K562 (cell line): ENCODE measurements around the gene NR1H3. TPM values are rescaled to one million over a fixed set of nuclear protein-coding genes. Genes with fewer than 3 reads are reported as not detected.

ENCODE experiments used
- ADNP ChIP-seq: fragments of 200-800 bp; sonication (Bioruptor generic); IDR thresholded peaks from 2 replicates; pipeline ENCODE4 v1.6.1; 2016; ENCODE audit warnings: missing genetic modification characterization, missing compliant biosample characterization
- ARNT ChIP-seq, 2 experiments: fragments of 450-650 bp; IDR thresholded peaks; 2 replicates each; pipeline ENCODE4 v1.6.1; 2016; ENCODE audit warnings: mild to moderate bottlenecking in 1 of 2
- BMI1 ChIP-seq: fragments of 150-350 bp; IDR thresholded peaks from 2 replicates; pipeline ENCODE4 v1.6.1; 2014; ENCODE audit warnings: low read length
- CBX1 ChIP-seq: sonication (generic); IDR thresholded peaks from 2 replicates; pipeline ENCODE4 v1.6.1; 2016; ENCODE audit warnings: antibody characterized with exemption, low read depth, mild to moderate bottlenecking
- E4F1 ChIP-seq: fragments of 250-450 bp; sonication (Bioruptor Pico); IDR thresholded peaks from 2 replicates; pipeline ENCODE4 v1.5.0; 2021; ENCODE audit warnings: mild to moderate bottlenecking, borderline replicate concordance
- FIP1L1 ChIP-seq: fragments of 200-400 bp; formaldehyde crosslinking; IDR thresholded peaks from 2 replicates; pipeline ENCODE4 v1.6.1; 2018; ENCODE audit warnings: mild to moderate bottlenecking, low read depth, low read length; ENCODE audit not compliant: poor library complexity, severe bottlenecking
- GABPA ChIP-seq: fragments of 200-800 bp; sonication (Bioruptor generic); conservative IDR thresholded peaks from 2 replicates; pipeline ENCODE4 v1.6.1; 2016; ENCODE audit warnings: low read depth, missing genetic modification characterization, missing compliant biosample characterization
- HDAC1 ChIP-seq, 2 experiments: fragments of 450-650 bp; IDR thresholded peaks; 2 replicates each; pipeline ENCODE4 v1.6.1; 2016 to 2017; ENCODE audit warnings: inconsistent platforms in 1 of 2, mild to moderate bottlenecking in 1 of 2, moderate library complexity in 1 of 2
- HMGN3 ChIP-seq: IDR thresholded peaks from 2 replicates; pipeline ENCODE4 v1.6.1; 2011; ENCODE audit warnings: borderline replicate concordance, low read depth, mild to moderate bottlenecking, mixed read lengths, low read length; ENCODE audit not compliant: insufficient read length; ENCODE audit errors: extremely low read depth
- KLF1 ChIP-seq: fragments of 450-650 bp; IDR thresholded peaks from 2 replicates; pipeline ENCODE4 v1.6.1; 2016; ENCODE audit warnings: missing genetic modification characterization, missing compliant biosample characterization
- MTA2 ChIP-seq: fragments of 450-650 bp; IDR thresholded peaks from 2 replicates; pipeline ENCODE4 v1.6.1; 2016; ENCODE audit warnings: low read depth
- NELFE ChIP-seq: IDR thresholded peaks from 2 replicates; pipeline ENCODE4 v1.6.1; 2011; ENCODE audit warnings: mild to moderate bottlenecking; ENCODE audit not compliant: insufficient read depth, insufficient read length
- NFE2 ChIP-seq: IDR thresholded peaks from 2 replicates; pipeline ENCODE4 v1.6.1; 2014; ENCODE audit warnings: antibody characterized with exemption, low read depth
- NR2C1 ChIP-seq, 2 experiments: fragments of 450-650 bp; IDR thresholded peaks; 2 replicates each; pipeline ENCODE4 v1.6.1; 2017; ENCODE audit warnings: mild to moderate bottlenecking in 2 of 2, antibody characterized with exemption in 1 of 2, inconsistent platforms in 1 of 2, missing compliant biosample characterization in 1 of 2, missing genetic modification characterization in 1 of 2
- NR4A1 ChIP-seq, 2 experiments: fragments of 250-450 bp in 1 of 2; fragments of 450-650 bp in 1 of 2; sonication (Bioruptor Pico) in 1 of 2; IDR thresholded peaks; 2 replicates each; pipeline versions ENCODE4 v1.4.0 to v1.6.1; 2016 to 2020; ENCODE audit warnings: mild to moderate bottlenecking in 2 of 2, missing compliant biosample characterization in 1 of 2, missing genetic modification characterization in 1 of 2, moderate library complexity in 1 of 2
- POLR3A ChIP-seq: IDR thresholded peaks from 2 replicates; pipeline ENCODE4 v1.6.1; 2011; ENCODE audit warnings: borderline replicate concordance, mild to moderate bottlenecking, moderate library complexity; ENCODE audit not compliant: insufficient read length, insufficient read depth; ENCODE audit errors: extremely low read depth
- SIN3A ChIP-seq, 2 experiments: fragments of 150-350 bp in 1 of 2; IDR thresholded peaks; 2 replicates each; pipeline ENCODE4 v1.6.1; 2011 to 2016; ENCODE audit warnings: borderline replicate concordance in 2 of 2, low read depth in 2 of 2, low read length in 2 of 2, mild to moderate bottlenecking in 2 of 2, moderate library complexity in 2 of 2; ENCODE audit not compliant: control insufficient read depth in 1 of 2
- SIX5 ChIP-seq, 2 experiments: IDR thresholded peaks; 2 replicates each; pipeline ENCODE4 v1.6.1; 2011; ENCODE audit warnings: low read length in 2 of 2, borderline replicate concordance in 1 of 2, low read depth in 1 of 2, mild to moderate bottlenecking in 1 of 2, moderate library complexity in 1 of 2; ENCODE audit not compliant: insufficient read depth in 1 of 2
- TCF3 ChIP-seq: sonication (generic); formaldehyde crosslinking; IDR thresholded peaks from 2 replicates; pipeline ENCODE4 v1.4.0; 2020; ENCODE audit warnings: mild to moderate bottlenecking, missing genetic modification reagents
- ZBTB1 ChIP-seq: sonication (generic); formaldehyde crosslinking; IDR thresholded peaks from 2 replicates; pipeline ENCODE4 v1.8.1; 2023; ENCODE audit warnings: missing genetic modification reagents, low read depth, mild to moderate bottlenecking, borderline replicate concordance
- ZNF764 ChIP-seq: fragments of 250-450 bp; sonication (Bioruptor Pico); IDR thresholded peaks from 2 replicates; pipeline ENCODE4 v1.4.0; 2020; ENCODE audit warnings: low read depth, mild to moderate bottlenecking, moderate library complexity
- ZNF766 ChIP-seq: fragments of 200-800 bp; sonication (Bioruptor generic); conservative IDR thresholded peaks from 2 replicates; pipeline ENCODE4 v1.6.1; 2016; ENCODE audit warnings: missing genetic modification characterization, missing compliant biosample characterization
- ZZZ3 ChIP-seq: fragments of 450-650 bp; IDR thresholded peaks from 2 replicates; pipeline ENCODE4 v1.6.1; 2016; ENCODE audit warnings: antibody characterized with exemption, mild to moderate bottlenecking, moderate library complexity
- polyA plus RNA-seq, 8 experiments: library from polyadenylated mRNA; depleted of rRNA in 4 of 8; stranded (reverse) in 5 of 8; unstranded in 3 of 8; fragments of >200 nt; fragmentation: Nextera tagmentation in 2 of 8; fragmentation: Illumina TruSeq in 1 of 8; extraction: Ambion mirVana in 2 of 8; extraction: Trizol in 1 of 8; gene quantifications; 2 replicates each; pipeline versions ENCODE4 v1.2.1 to v1.2.3, GENCODE V29; 2011 to 2014; ENCODE audit warnings: inconsistent platforms in 1 of 8, missing spikeins in 1 of 8
- total RNA-seq, 7 experiments: library from RNA; depleted of rRNA in 6 of 7; stranded (reverse); fragments of >200 nt in 6 of 7; fragmentation: Illumina TruSeq in 2 of 7; extraction: Trizol in 2 of 7; gene quantifications; 2 replicates each; pipeline versions ENCODE4 v1.2.1 to v1.2.3, GENCODE V29; 2011 to 2021; ENCODE audit warnings: low replicate concordance in 1 of 7
- TF ChIP-seq, protein P1 (sequence below): sonication (generic); formaldehyde crosslinking; IDR thresholded peaks from 2 replicates; pipeline ENCODE4 v1.8.0; 2022; ENCODE audit warnings: mild to moderate bottlenecking, missing genetic modification reagents, borderline replicate concordance

The NR1H3 gene
- total and polyA plus RNA-seq, 9 of the 15 experiments (the other 6 are each of a cell fraction or from before 2014, with no cell fraction given), result 8.2 to 26.0 (median 11.9) TPM

- TF ChIP-seq ZNF764, result no peak
- no peak for TF ChIP-seq HDAC1 (IDR thresholded peaks at IDR 0.05)
- TF ChIP-seq ARNT (IDR thresholded peaks at IDR 0.05), result peak in 1 of 2 experiments; percentile 99; a peak in 2 of 4 replicates
- 0 out of 2 replicates have a peak, but pooled peaks have one; percentile 1 for TF ChIP-seq GABPA (tag)
- no peak for TF ChIP-seq NR4A1 (CRISPR knock-in tag; IDR thresholded peaks at IDR 0.05)
- TF ChIP-seq NR4A1 (tag; IDR thresholded peaks at IDR 0.05), result no peak
- TF ChIP-seq E4F1 (CRISPR knock-in tag), result no peak
- no peak for TF ChIP-seq CBX1
- TF ChIP-seq NELFE, result no peak
- TF ChIP-seq HMGN3, result no peak
- no peak for TF ChIP-seq SIN3A (IDR thresholded peaks at IDR 0.05; ENCODE audit: borderline replicate concordance in 2 of 2, control insufficient read depth in 1 of 2, low read depth in 2 of 2, low read length in 2 of 2)
- no peak for TF ChIP-seq NR2C1 (IDR thresholded peaks at IDR 0.05)
- TF ChIP-seq NR2C1 (tag; IDR thresholded peaks at IDR 0.05), result no peak
- no peak for TF ChIP-seq TCF3 (CRISPR knock-in tag)
- no peak for TF ChIP-seq ZZZ3
- no peak for TF ChIP-seq NFE2
- TF ChIP-seq, protein P1, sequence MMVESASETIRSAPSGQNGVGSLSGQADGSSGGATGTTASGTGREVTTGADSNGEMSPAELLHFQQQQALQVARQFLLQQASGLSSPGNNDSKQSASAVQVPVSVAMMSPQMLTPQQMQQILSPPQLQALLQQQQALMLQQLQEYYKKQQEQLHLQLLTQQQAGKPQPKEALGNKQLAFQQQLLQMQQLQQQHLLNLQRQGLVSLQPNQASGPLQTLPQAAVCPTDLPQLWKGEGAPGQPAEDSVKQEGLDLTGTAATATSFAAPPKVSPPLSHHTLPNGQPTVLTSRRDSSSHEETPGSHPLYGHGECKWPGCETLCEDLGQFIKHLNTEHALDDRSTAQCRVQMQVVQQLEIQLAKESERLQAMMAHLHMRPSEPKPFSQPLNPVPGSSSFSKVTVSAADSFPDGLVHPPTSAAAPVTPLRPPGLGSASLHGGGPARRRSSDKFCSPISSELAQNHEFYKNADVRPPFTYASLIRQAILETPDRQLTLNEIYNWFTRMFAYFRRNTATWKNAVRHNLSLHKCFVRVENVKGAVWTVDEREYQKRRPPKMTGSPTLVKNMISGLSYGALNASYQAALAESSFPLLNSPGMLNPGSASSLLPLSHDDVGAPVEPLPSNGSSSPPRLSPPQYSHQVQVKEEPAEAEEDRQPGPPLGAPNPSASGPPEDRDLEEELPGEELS (CRISPR knock-in tag), result no peak
- no peak for TF ChIP-seq SIX5 (IDR thresholded peaks at IDR 0.05; ENCODE audit: borderline replicate concordance in 1 of 2, insufficient read depth in 1 of 2, low read depth in 1 of 2, low read length in 2 of 2)
- no peak for TF ChIP-seq ZNF766
- no peak for TF ChIP-seq BMI1
- no peak for TF ChIP-seq POLR3A
- no peak for TF ChIP-seq ZBTB1 (CRISPR knock-in tag)
- no peak for TF ChIP-seq MTA2
- no peak for TF ChIP-seq KLF1 (tag)
- no peak for TF ChIP-seq FIP1L1
- TF ChIP-seq ADNP (tag), result no peak
Measured at GRCh38 chr11:47278058-47278457, 20.3 kb downstream of the NR1H3 start (continued).
